Spleen (tissue), 11 donors: ENCODE data around the gene KIF14. TPM values are rescaled to one million over a fixed set of nuclear protein-coding genes. Genes with fewer than 3 reads are reported as not detected.

Source experiments
- DNase-seq: peaks from one replicate; pipeline ENCODE4 v3.0.0-alpha.2; 2020
- H3K27ac ChIP-seq, 8 donors: fragments of 200-600 bp; sonication (generic) in 7 of 8; 1 replicate in 4 of 8; 2 replicates in 4 of 8; pipeline versions ENCODE4 v1.5.0 to v1.8.0; 2016 to 2021; ENCODE audit warnings: inconsistent platforms in 4 of 8, mild to moderate bottlenecking in 4 of 8, moderate library complexity in 1 of 8
- H3K27me3 ChIP-seq, 7 donors: fragments of 200-600 bp; sonication (generic) in 6 of 7; replicated peaks in 1 of 7; 1 replicate in 4 of 7; 2 replicates in 3 of 7; pipeline versions ENCODE4 v1.5.0 to v1.8.0; 2016 to 2021; ENCODE audit warnings: inconsistent platforms in 3 of 7, mild to moderate bottlenecking in 1 of 7
- H3K36me3 ChIP-seq, 6 donors: fragments of 200-600 bp; sonication (generic) in 5 of 6; 1 replicate in 4 of 6; 2 replicates in 2 of 6; pipeline versions ENCODE4 v1.5.0 to v1.8.0; 2016 to 2021; ENCODE audit warnings: inconsistent platforms in 2 of 6
- H3K4me1 ChIP-seq, 6 donors: fragments of 200-600 bp; sonication (generic) in 5 of 6; 1 replicate in 3 of 6; 2 replicates in 3 of 6; pipeline versions ENCODE4 v1.5.0 to v1.8.0; 2016 to 2021; ENCODE audit warnings: inconsistent platforms in 3 of 6
- H3K4me3 ChIP-seq, 8 donors: fragments of 200-600 bp; sonication (generic) in 7 of 8; 1 replicate in 4 of 8; 2 replicates in 4 of 8; pipeline versions ENCODE4 v1.5.0 to v1.8.0; 2016 to 2021; ENCODE audit warnings: inconsistent platforms in 4 of 8, mild to moderate bottlenecking in 4 of 8, moderate library complexity in 2 of 8
- H3K9me3 ChIP-seq, 8 donors: fragments of 200-600 bp; sonication (generic) in 7 of 8; 1 replicate in 4 of 8; 2 replicates in 4 of 8; pipeline versions ENCODE4 v1.5.0 to v1.8.0; 2016 to 2021; ENCODE audit warnings: inconsistent platforms in 4 of 8
- POLR2A ChIP-seq, 3 donors: fragments of 450-650 bp; IDR thresholded peaks; one replicate each; pipeline ENCODE4 v1.5.1; 2017; ENCODE audit warnings: antibody characterized with exemption in 3 of 3, mild to moderate bottlenecking in 1 of 3
- POLR2AphosphoS5 ChIP-seq, 3 donors: sonication (generic); formaldehyde crosslinking; IDR thresholded peaks; one replicate each; pipeline ENCODE4 v1.5.1; 2017; ENCODE audit warnings: antibody characterized with exemption in 3 of 3
- WGBS, 5 donors: extraction: QIAGEN DNeasy Blood & Tissue Kit in 3 of 5; methylation state at CpG; one replicate each; pipeline versions ENCODE4 v1.1.5 to v1.1.7; 2013 to 2018; 5-methylcytosine and 5-hydroxymethylcytosine counted together
- intact Hi-C: fragments of 100-400 bp; cut with DNase I; formaldehyde crosslinking; loops from one replicate; pipeline ENCODE4 v1.15.0; 2023; ENCODE audit warnings: low total_unique reads
- polyA plus RNA-seq, 3 donors: library from polyadenylated mRNA; stranded (reverse); fragments of 200-250 nt; gene quantifications; one replicate each; pipeline ENCODE4 v1.2.1, GENCODE V29; 2013
- total RNA-seq, 7 donors: library from RNA; depleted of rRNA in 3 of 7; stranded (reverse); fragments of >200 nt in 3 of 7; fragmentation: NEBNext Ultra II Directional in 4 of 7; extraction: Animal tissue kit (Norgen Biotek cat#: 25700) in 4 of 7; gene quantifications; one replicate each; pipeline versions ENCODE4 v1.1.0 to v1.2.1, GENCODE V29; 2016 to 2021
- TF ChIP-seq, protein P1 (sequence below), 11 experiments: fragments of 200-600 bp in 7 of 11; fragments of 450-650 bp in 4 of 11; sonication (generic) in 4 of 11; IDR thresholded peaks in 8 of 11; conservative IDR thresholded peaks in 3 of 11; 1 replicate in 7 of 11; 2 replicates in 4 of 11; pipeline versions ENCODE4 v1.4.0 to v1.8.0; 2016 to 2021; ENCODE audit warnings: antibody characterized with exemption in 11 of 11, inconsistent platforms in 4 of 11, mild to moderate bottlenecking in 1 of 11
- donor health status: healthy with polysubstance abuse.
- donor health status: DM: no; HTN: no; CAD: no; lungs with moderate emphysema.
- donor health status: DM: no; HTN: no; CAD: no.
- donor health status: Bipolar disorder and iron deficiency.
- donor health status: healthy.
- donor health status: DM: no; HTN: no; CAD: no.
- donor health status: DM: yes; HTN: yes; CAD: no.

Gene KIF14
- total and polyA plus RNA-seq, 10 donors = 0.09 to 3.3 (median 0.70) TPM

DNA sequence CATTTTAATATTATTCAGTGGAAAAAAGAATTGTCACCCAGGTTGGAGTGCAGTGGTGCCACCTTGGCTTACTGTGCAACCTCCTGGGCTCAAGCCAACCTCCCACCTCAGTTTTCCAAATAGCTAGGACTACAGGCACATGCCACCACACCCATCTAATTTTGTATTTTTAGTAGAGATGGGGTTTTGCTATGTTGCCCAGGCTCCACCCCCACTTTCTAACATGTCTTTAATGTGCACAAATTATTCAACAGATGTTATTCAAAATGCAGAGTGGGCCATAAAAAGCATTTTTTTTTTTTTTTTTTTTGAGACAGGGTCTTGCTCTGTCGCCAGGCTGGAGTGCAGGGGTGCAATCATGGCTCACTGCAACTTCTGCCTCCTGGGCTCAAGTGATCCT lies 31.8 kb upstream of the KIF14 start:
- 94 to 100% (median 100%) methylated on average over 1 of the region's 1 CpG for WGBS, 5 donors
- Histone ChIP-seq H3K9me3 (no peaks in the 10 kb centered on the region), H3K4me3 (no peak overlapping the region), H3K27me3 (no peaks in the 10 kb centered on the region), H3K27ac (no peak overlapping the region), H3K4me1 (peaks cover 0 to 16% (median 0%) of the 10 kb centered on the region in 6 donors), H3K36me3 (peaks cover 0 to 100% (median 54%) of the 10 kb centered on the region in 6 donors)
- intact Hi-C loops = no loop called here
- no peak for TF ChIP-seq POLR2A (IDR thresholded peaks at IDR 0.05)
- TF ChIP-seq POLR2AphosphoS5 (IDR thresholded peaks at IDR 0.05) = no peak
- TF ChIP-seq, protein P1, sequence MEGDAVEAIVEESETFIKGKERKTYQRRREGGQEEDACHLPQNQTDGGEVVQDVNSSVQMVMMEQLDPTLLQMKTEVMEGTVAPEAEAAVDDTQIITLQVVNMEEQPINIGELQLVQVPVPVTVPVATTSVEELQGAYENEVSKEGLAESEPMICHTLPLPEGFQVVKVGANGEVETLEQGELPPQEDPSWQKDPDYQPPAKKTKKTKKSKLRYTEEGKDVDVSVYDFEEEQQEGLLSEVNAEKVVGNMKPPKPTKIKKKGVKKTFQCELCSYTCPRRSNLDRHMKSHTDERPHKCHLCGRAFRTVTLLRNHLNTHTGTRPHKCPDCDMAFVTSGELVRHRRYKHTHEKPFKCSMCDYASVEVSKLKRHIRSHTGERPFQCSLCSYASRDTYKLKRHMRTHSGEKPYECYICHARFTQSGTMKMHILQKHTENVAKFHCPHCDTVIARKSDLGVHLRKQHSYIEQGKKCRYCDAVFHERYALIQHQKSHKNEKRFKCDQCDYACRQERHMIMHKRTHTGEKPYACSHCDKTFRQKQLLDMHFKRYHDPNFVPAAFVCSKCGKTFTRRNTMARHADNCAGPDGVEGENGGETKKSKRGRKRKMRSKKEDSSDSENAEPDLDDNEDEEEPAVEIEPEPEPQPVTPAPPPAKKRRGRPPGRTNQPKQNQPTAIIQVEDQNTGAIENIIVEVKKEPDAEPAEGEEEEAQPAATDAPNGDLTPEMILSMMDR (IDR thresholded peaks at IDR 0.05 in 8 of 11, conservative IDR thresholded peaks at IDR 0.05 in 3 of 11) = no peak
- DNase-seq = no peak

- Histone ChIP-seq H3K27ac (no peak overlapping the region), H3K4me1 (peaks cover 0 to 17% (median 0%) of the 10 kb centered on the region in 6 donors), H3K9me3 (no peaks in the 10 kb centered on the region), H3K4me3 (no peak overlapping the region), H3K36me3 (peaks cover 4 to 88% (median 47%) of the 10 kb centered on the region in 6 donors), H3K27me3 (no peaks in the 10 kb centered on the region)
- TF ChIP-seq POLR2A (IDR thresholded peaks at IDR 0.05) = no peak
- no peak for TF ChIP-seq POLR2AphosphoS5 (IDR thresholded peaks at IDR 0.05)
- TF ChIP-seq, protein P1 (IDR thresholded peaks at IDR 0.05 in 8 of 11, conservative IDR thresholded peaks at IDR 0.05 in 3 of 11) = no peak
- intact Hi-C loops = no loop called here
- no peak for DNase-seq
- 75 to 93% (median 86%) methylated on average over 4 of the region's 4 CpGs for WGBS, 5 donors
Observed at GRCh38 chr1:200646515-200646914, 26.0 kb upstream of the KIF14 start.

DNA sequence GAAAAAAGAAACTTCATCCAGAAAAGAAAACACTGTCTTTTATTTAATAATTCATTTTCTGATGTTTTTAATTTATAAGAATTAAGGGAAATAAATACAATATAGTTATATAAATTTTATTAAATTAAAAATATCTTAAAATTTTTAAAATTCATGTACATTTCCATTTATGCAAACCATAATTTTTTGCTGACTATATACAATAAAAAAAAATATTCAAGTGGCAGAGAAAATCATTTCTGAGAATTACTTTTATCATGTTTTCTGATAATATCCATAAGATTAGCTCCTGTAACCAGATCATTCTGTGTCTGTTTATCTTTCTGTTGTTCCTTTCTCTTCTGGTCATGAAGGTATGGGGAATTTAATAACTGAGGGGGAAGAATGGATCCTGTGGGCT lies 23.5 kb upstream of the KIF14 start:
- TF ChIP-seq, protein P1 (IDR thresholded peaks at IDR 0.05 in 8 of 11, conservative IDR thresholded peaks at IDR 0.05 in 3 of 11) = no peak
- TF ChIP-seq POLR2A (IDR thresholded peaks at IDR 0.05) = no peak
- no peak for DNase-seq
- Histone ChIP-seq H3K36me3 (peaks cover 4 to 63% (median 41%) of the 10 kb centered on the region in 6 donors), H3K9me3 (no peaks in the 10 kb centered on the region), H3K27ac (no peak overlapping the region), H3K4me1 (peaks cover 0 to 29% (median 3%) of the 10 kb centered on the region in 6 donors), H3K27me3 (no peaks in the 10 kb centered on the region), H3K4me3 (no peak overlapping the region)
- intact Hi-C loops = no loop called here

DNA sequence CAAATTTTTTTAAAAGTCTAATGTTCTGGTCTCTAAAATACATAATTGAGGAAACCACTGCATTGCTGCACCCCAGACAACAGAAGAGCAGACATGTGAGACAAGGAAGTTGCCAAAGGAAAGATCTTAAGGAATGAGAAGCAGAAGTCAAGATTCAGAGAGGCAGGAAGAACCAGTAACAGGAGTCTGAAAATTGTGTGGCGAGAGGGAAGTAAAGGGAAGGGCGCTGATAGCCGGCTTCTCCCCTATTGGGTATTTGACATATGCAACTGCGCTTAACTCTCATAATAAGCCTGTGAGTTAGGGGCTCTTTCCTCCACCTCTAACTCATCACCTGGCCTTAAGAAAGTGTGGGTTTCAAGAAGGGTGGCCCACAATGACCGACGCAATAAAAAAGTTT lies 21.9 kb upstream of the KIF14 start:
- DNase-seq = no peak
- 57 to 83% (median 67%) methylated on average over 6 of the region's 6 CpGs for WGBS, 5 donors
- no peak overlapping the region for H3K4me3 ChIP-seq
- H3K27me3 ChIP-seq = no peaks in the 10 kb centered on the region
- TF ChIP-seq, protein P1 (IDR thresholded peaks at IDR 0.05 in 8 of 11, conservative IDR thresholded peaks at IDR 0.05 in 3 of 11) = no peak
- TF ChIP-seq POLR2AphosphoS5 (IDR thresholded peaks at IDR 0.05) (no peak), POLR2A (IDR thresholded peaks at IDR 0.05) (no peak)
- peak overlapping the region in 2 of 8 donors; percentile 38 to 49 for H3K27ac ChIP-seq
- peaks cover 0 to 29% (median 3%) of the 10 kb centered on the region in 6 donors for H3K4me1 ChIP-seq
- H3K36me3 ChIP-seq = peaks cover 2 to 48% (median 28%) of the 10 kb centered on the region in 6 donors
- no peaks in the 10 kb centered on the region for H3K9me3 ChIP-seq
- intact Hi-C loops = no loop called here
